ENCODE measurements around the gene VLDLR.

GRCh38 chr9:2611961-2612360 is 9.6 kb upstream of the VLDLR start:
- TF ChIP-seq POLR2AphosphoS5 (IDR thresholded peaks at IDR 0.05; ENCODE audit: low read depth, low read length) (no peak), SIN3A (IDR thresholded peaks at IDR 0.05; ENCODE audit: borderline replicate concordance, insufficient read depth, low read length) (no peak), FOXP2 (optimal IDR thresholded peaks at IDR 0.05; ENCODE audit: borderline replicate concordance, extremely low read depth, extremely low read length, insufficient read depth) (no peak)
- TF ChIP-seq, protein P1, sequence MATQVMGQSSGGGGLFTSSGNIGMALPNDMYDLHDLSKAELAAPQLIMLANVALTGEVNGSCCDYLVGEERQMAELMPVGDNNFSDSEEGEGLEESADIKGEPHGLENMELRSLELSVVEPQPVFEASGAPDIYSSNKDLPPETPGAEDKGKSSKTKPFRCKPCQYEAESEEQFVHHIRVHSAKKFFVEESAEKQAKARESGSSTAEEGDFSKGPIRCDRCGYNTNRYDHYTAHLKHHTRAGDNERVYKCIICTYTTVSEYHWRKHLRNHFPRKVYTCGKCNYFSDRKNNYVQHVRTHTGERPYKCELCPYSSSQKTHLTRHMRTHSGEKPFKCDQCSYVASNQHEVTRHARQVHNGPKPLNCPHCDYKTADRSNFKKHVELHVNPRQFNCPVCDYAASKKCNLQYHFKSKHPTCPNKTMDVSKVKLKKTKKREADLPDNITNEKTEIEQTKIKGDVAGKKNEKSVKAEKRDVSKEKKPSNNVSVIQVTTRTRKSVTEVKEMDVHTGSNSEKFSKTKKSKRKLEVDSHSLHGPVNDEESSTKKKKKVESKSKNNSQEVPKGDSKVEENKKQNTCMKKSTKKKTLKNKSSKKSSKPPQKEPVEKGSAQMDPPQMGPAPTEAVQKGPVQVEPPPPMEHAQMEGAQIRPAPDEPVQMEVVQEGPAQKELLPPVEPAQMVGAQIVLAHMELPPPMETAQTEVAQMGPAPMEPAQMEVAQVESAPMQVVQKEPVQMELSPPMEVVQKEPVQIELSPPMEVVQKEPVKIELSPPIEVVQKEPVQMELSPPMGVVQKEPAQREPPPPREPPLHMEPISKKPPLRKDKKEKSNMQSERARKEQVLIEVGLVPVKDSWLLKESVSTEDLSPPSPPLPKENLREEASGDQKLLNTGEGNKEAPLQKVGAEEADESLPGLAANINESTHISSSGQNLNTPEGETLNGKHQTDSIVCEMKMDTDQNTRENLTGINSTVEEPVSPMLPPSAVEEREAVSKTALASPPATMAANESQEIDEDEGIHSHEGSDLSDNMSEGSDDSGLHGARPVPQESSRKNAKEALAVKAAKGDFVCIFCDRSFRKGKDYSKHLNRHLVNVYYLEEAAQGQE (IDR thresholded peaks at IDR 0.05; ENCODE audit: insufficient read depth in 1 of 2, low read depth in 2 of 2, low read length in 2 of 2): no peak
